ENCODE data around the gene TEC. TPM values are rescaled to one million over a fixed set of nuclear protein-coding genes. Genes with fewer than 3 reads are reported as not detected.

Gene TEC
- total and polyA plus RNA-seq, 2 experiments from 2014 or later = 3.2 to 4.0 TPM

DNA sequence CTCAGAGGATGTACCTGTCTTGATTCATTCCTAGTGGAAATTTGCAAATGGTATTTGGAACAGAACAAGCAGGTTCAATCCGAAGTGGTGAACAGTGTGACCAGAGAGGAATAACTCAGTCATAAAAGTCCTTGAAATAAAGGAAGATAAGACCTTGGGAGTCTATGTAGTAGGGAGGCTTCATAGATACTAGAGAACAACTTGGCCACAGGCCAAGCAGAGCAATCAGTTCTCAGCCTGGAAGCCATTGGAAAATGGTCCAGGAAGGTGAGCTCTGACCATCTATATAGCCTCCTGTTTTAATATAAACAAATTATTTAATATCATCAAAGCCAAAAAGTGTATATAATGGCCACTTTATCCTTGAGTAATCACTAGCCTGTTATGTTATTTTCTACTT is 146.9 kb downstream of the TEC start:
- peak in 1 of 2 donors; percentile 35 for DNase-seq (ENCODE audit: low read depth in 1 of 2, low spot score in 1 of 2)
- Histone ChIP-seq H3K9me3 (ENCODE audit: low read depth) (no peaks in the 10 kb centered on the region), H3K27ac (no peak overlapping the region), H3K4me1 (ENCODE audit: low read depth) (peaks cover 9% of the 10 kb centered on the region), H3K36me3 (no peaks in the 10 kb centered on the region), H3K4me3 (no peak overlapping the region), H3K27me3 (no peaks in the 10 kb centered on the region)
- TF ChIP-seq, protein P1, sequence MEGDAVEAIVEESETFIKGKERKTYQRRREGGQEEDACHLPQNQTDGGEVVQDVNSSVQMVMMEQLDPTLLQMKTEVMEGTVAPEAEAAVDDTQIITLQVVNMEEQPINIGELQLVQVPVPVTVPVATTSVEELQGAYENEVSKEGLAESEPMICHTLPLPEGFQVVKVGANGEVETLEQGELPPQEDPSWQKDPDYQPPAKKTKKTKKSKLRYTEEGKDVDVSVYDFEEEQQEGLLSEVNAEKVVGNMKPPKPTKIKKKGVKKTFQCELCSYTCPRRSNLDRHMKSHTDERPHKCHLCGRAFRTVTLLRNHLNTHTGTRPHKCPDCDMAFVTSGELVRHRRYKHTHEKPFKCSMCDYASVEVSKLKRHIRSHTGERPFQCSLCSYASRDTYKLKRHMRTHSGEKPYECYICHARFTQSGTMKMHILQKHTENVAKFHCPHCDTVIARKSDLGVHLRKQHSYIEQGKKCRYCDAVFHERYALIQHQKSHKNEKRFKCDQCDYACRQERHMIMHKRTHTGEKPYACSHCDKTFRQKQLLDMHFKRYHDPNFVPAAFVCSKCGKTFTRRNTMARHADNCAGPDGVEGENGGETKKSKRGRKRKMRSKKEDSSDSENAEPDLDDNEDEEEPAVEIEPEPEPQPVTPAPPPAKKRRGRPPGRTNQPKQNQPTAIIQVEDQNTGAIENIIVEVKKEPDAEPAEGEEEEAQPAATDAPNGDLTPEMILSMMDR (IDR thresholded peaks at IDR 0.05; ENCODE audit: low read depth, low read length) = no peak

DNA sequence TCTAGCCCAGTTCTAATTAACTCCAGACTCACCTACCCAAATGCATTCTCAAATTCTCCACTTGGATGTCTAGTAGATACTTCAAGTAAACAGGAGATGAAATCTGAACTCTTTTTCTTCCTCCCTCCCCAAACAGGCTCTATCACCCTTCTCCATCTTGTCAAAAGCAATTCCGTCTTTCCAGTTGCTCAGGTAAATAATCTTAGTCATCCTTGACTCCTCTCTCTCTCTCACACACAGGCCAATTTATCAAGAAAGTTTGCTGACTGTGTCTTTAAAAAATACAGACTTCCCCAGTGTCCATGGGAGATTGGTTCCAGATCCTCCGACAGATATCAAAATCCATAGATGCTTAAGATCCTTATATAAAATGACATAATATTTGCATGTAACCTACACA is 148.5 kb downstream of the TEC start:
- TF ChIP-seq, protein P1 (IDR thresholded peaks at IDR 0.05; ENCODE audit: low read depth, low read length) = no peak
- no peaks in the 10 kb centered on the region for H3K36me3 ChIP-seq

DNA sequence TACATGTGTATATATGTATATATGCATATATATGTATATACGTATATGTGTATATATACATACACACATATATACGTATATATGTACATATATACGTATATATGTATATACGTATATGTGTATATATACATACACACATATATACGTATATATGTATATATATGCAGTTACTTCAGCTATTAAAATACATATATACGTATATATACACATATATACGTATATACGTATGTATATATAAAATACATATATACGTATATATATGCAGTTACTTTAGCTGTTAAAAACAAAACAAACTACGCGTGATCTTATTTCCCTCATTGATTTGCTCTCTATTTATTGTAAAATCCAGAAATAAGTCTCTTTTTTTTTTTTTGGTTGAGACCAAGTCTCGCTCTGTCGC is 149.5 kb downstream of the TEC start:
- Histone ChIP-seq H3K27ac (no peak overlapping the region), H3K36me3 (no peaks in the 10 kb centered on the region), H3K27me3 (no peaks in the 10 kb centered on the region), H3K4me3 (no peak overlapping the region), H3K4me1 (ENCODE audit: low read depth) (no peaks in the 10 kb centered on the region), H3K9me3 (ENCODE audit: low read depth) (no peaks in the 10 kb centered on the region)
- DNase-seq (ENCODE audit: low read depth in 1 of 2, low spot score in 1 of 2) = no peak
- TF ChIP-seq, protein P1 (IDR thresholded peaks at IDR 0.05; ENCODE audit: low read depth, low read length) = no peak

More for the DNA sequence above, 148.5 kb downstream of the TEC start:
- Histone ChIP-seq H3K9me3 (ENCODE audit: low read depth) (no peaks in the 10 kb centered on the region), H3K27ac (no peak overlapping the region), H3K4me3 (no peak overlapping the region), H3K4me1 (ENCODE audit: low read depth) (no peaks in the 10 kb centered on the region), H3K27me3 (no peaks in the 10 kb centered on the region)
- DNase-seq (ENCODE audit: low read depth in 1 of 2, low spot score in 1 of 2) = no peak

GRCh38 chr4:48119646-48120045 is 150.0 kb downstream of the TEC start:
- H3K4me3 ChIP-seq = no peak overlapping the region
- no peaks in the 10 kb centered on the region for H3K36me3 ChIP-seq
- no peak for DNase-seq (ENCODE audit: low read depth in 1 of 2, low spot score in 1 of 2)
- TF ChIP-seq, protein P1 (IDR thresholded peaks at IDR 0.05; ENCODE audit: low read depth, low read length) = no peak
- H3K27ac ChIP-seq = no peak overlapping the region
- no peaks in the 10 kb centered on the region for H3K27me3 ChIP-seq
- H3K4me1 ChIP-seq (ENCODE audit: low read depth) = no peaks in the 10 kb centered on the region
- no peaks in the 10 kb centered on the region for H3K9me3 ChIP-seq (ENCODE audit: low read depth)

DNA sequence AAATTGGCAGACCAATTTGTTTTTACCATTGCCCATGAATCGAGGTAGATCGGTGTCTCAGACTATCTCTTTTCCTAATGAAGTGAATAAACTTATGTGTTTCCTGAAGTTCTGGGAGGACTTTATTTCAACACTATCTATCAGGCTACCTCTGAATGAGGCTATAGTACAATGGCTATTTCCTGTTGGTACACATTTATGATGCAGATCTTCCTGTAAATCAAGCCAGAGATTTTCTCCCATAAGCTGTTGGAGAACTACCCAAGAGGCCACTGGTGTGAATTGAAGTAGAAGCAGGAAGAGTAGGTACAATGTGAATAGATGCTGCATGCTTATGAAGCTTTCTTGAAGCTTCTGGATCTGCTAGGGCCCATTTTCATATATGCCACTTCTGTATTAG is 151.6 kb downstream of the TEC start:
- H3K27ac ChIP-seq = no peak overlapping the region
- H3K4me3 ChIP-seq = no peak overlapping the region
- no peak for DNase-seq (ENCODE audit: low read depth in 1 of 2, low spot score in 1 of 2)
- H3K36me3 ChIP-seq = no peaks in the 10 kb centered on the region
- no peaks in the 10 kb centered on the region for H3K9me3 ChIP-seq (ENCODE audit: low read depth)
- TF ChIP-seq, protein P1 (IDR thresholded peaks at IDR 0.05; ENCODE audit: low read depth, low read length) = no peak
- no peaks in the 10 kb centered on the region for H3K4me1 ChIP-seq (ENCODE audit: low read depth)
- H3K27me3 ChIP-seq = no peaks in the 10 kb centered on the region

DNA sequence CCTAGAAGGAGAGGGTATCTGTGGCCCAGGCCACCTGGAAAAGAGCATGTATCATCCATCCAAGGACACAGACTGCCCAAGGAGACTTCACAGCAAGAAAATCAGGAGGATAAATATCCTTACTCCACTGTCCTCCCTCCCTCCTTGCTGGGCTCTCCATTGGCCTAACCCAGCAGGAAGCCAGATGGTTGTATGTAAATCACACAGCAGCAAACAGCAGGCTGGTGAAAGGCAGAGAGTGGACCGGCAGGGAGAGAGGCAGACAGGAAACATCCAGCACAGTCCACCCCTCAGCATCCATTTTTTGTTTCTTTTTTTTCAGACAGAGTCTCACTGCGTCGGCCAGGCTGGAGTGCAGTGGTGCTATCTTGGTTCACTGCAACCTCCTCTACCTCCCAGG is 153.1 kb downstream of the TEC start:
- Histone ChIP-seq H3K4me1 (ENCODE audit: low read depth) (no peaks in the 10 kb centered on the region), H3K9me3 (ENCODE audit: low read depth) (no peaks in the 10 kb centered on the region), H3K27me3 (no peaks in the 10 kb centered on the region), H3K4me3 (no peak overlapping the region), H3K27ac (no peak overlapping the region), H3K36me3 (no peaks in the 10 kb centered on the region)
- TF ChIP-seq, protein P1 (IDR thresholded peaks at IDR 0.05; ENCODE audit: low read depth, low read length) = no peak
- no peak for DNase-seq (ENCODE audit: low read depth in 1 of 2, low spot score in 1 of 2)
